NCI-H748 treated with DMSO at 0.1 percent for 48 hours (cell line): ENCODE measurements around the gene TSPAN4.

ENCODE experiments used
- DNase-seq: peaks from one replicate; lab custom pipeline; 2025; lab: John Stamatoyannopoulos, UW

The TSPAN4 gene

DNA sequence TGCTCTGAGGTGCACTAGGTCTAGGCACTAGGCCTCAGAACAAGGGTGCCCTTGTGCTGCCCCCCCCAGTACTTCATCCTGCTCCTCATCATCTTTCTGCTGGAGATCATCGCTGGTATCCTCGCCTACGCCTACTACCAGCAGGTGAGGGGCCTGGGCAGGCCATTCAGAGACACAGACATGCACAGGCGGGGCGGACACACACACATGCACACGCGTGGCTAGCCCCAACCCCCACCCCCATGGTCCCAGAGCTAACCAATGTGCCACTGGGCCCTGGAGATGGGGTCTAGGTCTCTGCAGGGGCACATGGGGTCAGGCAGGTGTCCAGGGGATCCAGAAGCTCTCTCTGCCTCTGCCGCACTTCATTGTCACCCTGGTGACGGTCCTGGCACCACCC is 6.0 kb upstream of the TSPAN4 start:
- DNase-seq = no peak

DNA sequence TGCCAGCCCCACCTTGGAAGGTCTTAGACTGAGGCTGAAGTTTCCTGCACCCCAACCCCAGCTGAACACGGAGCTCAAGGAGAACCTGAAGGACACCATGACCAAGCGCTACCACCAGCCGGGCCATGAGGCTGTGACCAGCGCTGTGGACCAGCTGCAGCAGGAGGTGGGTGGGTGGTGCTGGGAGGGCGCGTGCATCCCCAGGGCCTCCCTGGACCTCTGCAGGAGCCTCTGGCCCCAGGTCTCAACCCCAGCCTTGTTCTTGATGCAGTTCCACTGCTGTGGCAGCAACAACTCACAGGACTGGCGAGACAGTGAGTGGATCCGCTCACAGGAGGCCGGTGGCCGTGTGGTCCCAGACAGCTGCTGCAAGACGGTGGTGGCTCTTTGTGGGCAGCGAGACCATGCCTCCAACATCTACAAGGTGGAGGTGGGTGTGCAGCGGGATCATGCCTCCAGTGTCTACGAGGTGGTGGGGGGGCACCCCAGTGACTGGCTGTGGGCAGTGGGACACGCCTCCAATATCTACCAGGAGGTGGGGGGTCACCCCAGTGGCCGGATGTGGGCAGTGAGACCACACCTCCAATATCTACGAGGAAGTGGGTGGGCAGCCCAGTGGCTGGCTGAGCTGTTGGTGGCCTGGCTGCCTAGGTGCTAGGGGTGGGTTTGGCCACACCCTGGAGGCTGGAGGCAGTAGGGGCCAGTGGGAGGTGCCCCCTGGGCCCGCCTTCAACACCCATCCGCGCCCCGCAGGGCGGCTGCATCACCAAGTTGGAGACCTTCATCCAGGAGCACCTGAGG is 5.3 kb upstream of the TSPAN4 start:
- no peak for DNase-seq

DNA sequence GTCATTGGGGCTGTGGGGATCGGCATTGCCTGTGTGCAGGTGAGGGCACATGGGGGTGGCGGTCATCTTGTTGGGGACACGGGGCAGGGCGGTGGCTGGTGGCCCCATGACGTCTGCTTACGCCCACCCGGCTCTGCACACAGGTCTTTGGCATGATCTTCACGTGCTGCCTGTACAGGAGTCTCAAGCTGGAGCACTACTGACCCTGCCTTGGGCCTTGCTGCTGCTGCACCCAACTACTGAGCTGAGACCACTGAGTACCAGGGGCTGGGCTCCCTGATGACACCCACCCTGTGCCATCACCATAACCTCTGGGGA is 4.7 kb upstream of the TSPAN4 start:
- DNase-seq = no peak

DNA sequence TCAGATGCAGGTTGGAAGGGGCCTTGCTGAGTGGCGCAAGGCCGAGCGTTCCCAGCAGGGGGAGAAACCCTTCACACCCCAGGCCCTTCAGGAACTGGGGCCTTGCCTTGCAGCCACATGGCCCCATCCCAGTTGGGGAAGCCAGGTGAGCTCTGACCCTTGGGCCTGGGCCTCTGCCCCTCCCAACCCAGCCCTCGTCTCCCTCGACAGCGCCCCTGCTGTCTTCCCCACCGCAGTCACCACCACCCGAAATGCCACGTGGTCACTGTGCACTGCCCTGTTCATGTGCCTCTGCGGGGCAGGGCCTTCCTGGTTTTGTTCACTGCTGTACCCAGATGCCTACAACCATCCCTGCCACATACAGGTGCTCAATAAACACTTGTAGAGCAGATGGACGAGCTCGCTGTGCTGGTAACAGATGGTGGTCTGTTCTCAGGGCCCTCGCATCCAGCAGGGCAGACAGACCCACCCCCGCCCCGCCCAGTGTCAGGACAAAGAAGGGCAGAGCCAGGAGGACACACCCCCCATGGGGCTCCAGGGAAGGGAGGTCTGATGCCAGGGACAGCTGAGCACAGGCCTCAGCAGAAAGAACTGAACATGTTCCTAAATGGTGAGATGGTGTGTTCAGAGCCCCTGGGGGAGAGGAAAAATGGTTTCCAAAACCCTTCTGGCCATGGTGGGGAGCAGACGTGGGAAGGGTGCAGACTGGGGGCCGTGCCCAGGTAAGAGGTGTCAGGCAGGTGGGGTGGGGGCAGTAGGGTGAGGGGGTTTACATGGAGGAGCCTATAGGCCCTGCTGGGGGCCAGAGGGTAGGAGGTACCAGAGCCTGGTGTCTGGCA is 4.0 kb upstream of the TSPAN4 start:
- DNase-seq = no peak

DNA sequence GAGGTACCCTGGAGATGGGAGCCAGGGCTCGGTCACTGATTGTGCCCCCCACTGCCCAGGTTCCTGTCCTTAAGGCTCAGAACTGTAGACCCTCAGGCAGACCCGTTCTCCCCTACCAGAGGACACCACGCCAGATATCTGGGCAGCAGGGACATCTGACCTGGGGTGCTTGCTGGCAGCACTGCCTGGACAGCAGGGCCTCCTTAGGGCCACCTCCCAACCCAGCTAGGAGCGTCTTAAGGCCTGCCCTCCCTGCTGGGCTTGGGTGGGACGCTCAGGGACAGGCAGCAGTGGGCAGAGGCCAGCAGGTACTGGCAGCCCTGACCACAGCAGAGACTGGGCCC is 3.4 kb upstream of the TSPAN4 start:
- no peak for DNase-seq

DNA sequence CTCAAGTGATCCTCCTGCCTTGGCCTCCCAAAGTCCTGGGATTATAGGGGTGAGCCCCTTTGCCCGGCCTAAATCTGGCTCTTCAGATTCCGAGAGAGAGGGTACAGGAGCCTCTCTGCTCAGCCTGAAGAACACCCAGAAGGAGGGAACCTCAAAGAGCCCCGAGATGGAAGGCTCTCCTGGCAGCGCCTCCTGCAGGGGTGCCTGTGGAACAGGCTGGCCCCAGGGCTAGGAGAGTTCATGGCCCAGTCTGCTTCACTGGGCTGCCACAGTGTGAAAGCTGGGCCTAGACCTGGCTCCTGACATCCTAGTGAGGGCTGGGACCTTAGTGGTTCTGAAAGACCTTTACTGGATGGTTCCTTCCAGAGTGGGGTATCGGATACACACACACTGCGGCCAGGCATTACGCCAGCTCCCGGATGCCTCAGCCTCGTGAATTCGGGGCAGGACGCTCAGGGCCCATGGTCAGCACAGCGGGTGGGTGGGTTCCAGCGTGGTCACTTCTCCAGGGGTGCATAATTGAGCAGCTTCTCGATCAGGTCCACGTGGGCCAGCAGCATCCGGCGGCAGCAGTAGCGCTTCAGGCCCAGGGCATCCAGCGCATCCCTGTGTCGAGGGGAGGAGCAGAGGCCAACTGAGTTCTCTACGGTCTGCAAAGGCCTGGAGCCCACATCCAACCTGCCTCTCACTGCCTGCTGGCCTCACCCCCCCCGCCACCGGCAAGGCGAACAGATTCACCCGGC is 2.6 kb upstream of the TSPAN4 start:
- DNase-seq = no peak

DNA sequence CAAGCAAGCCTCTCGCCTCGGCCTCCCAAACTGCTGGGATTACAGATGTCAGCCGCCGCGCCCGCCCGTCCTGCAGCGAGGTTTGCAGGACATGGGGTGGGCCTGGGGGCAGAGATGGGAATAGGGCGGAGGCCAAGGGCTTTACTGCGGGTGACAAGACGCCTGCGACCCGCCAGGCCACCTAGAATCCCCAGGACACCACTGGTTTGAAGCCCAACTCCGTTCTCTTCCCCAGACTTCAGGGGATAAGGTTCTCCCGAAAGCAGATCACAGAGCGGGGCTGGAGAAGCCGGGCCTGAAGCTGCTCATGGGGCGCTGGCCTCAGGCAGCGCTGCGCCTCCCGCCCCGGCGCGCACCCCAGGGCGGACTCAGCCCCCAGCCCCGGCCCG is 677 bp upstream of the TSPAN4 start:
- DNase-seq = no peak

DNA sequence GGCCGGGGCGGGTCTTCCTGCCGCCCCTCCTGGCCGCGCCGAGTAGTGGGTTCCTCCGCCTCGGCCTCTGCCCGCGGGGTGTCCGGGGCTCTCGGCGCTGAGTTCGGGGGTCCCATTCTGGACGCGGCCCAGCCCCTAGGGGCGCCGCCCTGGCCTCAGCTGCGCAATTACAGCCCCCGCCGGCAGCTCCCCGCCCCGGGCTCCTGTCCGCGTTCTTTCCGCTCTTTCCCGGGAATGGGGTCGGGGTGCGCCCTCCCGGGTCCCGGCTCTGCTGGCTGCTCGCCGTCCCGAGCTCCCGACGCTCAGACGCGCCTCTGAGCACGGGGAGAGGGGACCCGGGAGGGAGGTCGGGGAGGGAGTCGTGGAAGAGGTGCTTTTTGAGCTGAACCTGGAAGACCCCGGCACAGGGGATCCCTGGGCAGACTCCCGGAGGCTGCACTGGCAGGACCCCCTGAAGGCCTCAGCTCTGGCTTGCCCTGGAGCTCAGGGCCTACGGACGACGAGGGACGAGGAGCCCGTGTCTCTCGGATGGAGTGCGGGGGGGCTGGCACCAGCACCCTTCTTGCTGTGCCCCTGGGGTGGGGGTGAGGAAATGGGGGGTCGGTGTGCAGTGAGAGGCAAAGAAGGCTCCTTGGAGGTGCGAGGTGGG is 558 bp downstream of the TSPAN4 start:
- DNase-seq = no peak

DNA sequence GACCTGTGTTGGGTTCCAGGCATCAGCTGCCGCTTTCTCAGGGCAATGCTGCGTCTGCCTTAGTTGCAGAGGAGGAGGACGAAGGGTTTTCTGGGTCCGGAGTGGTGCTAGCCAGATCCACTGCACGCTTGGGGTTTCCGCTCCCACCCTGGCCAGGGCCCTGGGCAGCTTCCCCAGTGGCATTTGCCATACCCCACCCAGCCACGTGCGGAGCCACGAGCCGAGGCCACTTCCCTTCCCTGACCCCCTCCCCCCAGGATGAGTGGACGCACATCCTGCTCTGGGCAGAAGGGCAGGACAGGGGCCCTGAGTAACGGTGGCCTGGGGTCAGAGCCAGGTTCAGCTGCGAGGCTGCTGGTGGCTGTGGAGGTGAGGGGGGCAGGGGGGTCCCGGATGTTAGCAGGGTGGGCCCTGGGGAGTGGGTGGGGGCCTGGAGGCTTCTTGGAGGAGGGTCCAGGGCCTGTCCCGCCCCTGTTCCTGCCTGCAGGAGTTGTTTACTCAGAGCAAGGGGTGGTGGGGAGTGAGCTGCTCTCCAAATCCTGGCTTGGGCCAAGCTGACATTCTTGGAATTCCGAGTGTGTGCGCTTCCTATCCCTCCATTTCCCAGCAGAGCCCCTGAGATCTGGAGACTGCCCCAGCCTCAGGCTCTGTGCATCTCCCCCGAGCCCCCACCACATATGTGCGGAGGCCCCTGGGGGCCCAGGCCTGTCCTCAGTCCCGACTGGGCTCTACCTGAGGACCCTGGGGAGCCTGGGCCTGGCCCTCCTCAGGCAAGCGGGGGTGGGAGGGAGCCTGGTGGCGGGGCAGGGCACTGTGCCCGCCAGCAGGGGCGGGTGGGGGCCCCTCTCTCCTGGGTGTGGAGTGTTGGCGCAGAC is 1.4 kb downstream of the TSPAN4 start:
- no peak for DNase-seq

DNA sequence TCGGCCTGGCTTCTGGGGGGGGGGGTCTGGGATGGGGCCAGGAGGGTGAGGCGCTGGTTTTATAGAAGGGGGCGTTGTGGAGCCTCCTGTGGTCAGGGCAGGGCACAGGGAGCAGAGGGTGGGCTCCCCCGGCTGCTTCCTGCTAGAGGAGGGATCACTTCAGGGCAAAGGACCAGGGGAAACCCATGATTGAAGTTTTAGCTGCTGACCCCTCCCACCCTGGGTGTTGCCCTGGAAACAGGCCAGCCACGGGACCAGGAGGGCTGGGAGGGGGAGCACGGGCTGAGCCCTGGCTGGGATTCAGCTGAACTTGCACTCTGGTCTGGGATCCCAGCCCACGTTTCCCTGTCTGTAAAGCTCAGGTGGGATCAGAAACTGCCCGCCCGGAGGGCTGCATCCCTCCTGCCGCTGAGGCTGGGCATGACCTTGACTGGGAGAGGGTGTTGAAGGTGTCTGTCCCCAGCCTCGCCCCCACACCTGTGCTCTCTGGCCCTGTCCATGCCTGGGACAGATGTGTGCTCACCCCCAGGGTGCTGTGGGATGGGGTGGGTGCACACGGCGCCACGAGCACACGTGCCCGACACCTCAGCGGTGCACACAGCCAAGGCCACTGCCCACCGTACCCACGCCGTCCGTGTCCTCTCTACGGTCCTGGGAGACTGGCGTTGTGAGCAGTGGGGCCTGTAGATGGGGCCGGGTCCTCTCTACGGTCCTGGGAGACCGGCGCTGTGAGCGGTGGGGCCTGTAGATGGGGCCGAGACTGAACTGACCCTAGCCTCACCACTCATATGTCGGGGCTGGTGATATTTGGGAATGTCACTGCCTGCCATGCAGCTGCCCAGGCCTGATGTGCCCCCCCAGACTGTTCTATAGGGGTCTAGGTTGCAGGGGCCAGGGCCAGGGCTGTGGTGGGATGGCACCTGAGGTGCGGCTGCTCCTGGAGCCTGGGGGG is 2.3 kb downstream of the TSPAN4 start:
- DNase-seq = no peak

DNA sequence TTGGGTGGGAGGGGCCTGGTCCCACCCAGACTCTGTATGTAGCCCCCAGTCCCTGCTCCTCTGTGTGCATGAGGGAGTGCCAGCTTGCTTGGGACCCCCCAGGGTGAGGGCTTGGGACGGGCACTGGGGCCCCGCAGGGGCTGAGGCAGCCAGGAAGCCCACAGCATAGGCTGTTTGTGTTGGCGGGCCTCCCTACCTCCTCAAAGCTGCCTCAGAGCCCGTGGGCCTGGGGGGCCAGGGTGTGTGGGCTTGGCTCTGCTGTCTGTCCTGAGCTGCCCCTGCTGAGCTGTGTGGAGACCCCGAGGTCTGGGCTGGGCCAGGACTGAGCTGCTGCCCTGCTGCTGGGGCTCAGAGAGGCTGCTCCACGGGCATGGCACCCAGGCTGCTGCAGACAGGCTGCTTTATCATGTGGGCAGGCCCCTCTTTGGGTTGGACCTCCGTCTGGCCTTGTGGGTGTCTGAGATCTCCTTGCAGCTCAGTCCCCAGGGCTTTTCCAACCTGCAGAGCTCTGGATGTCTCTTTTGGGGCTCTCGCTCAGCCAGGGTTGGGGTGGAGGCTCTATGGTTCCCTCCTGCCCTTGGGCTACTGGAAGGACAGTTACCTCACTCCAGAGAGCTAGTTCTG is 3.3 kb downstream of the TSPAN4 start:
- DNase-seq = no peak

DNA sequence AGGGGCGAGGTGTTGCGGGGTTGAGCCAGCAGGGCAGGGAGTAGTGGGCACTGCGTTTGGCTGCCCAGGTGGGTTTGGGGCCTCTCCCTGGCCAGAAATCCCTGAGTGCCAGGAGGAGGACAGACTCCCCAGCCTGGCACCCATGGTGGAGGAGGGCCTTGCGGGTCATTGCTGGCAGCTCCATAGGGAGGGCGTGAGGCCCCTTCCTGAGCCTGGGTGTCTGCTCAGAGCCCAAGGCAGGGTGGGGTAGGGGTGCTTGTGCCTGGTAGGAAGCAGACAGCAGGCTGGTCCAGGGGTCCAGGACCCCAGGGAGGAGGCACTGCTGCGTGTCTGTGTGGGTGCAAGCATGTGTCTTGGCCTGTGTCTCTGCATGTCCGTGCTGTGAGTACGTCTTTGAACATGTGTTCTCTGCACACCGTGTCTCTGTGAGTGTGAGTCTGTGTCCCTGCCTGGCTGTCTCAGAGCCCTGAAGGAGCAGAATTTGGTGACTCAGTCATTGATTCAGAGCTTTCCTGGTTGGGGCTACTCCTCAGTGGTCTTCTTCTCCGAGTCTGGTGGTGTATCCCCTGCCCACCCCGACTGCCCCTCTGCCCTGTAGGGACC is 3.9 kb downstream of the TSPAN4 start:
- no peak for DNase-seq

DNA sequence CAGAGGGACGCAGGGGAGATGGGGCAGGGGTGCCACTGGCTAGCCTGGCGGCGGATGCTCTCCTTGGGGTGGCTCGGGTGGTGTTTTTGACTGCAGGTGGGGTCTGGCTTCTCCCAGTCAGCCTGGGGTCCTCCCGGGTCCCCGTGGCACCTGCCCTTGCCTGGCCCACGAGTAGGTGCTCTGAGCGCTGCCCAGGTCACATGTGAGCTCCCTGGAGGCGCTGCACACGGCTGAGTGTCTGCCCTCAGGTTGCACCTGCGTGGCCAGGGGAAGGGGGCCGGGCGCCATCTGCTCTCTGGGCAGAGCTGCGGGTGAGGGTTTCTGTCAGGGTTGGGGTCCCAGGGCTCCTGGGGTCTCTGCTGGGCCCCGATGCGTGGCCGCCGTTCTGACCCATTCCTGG is 5.2 kb downstream of the TSPAN4 start:
- DNase-seq = no peak

DNA sequence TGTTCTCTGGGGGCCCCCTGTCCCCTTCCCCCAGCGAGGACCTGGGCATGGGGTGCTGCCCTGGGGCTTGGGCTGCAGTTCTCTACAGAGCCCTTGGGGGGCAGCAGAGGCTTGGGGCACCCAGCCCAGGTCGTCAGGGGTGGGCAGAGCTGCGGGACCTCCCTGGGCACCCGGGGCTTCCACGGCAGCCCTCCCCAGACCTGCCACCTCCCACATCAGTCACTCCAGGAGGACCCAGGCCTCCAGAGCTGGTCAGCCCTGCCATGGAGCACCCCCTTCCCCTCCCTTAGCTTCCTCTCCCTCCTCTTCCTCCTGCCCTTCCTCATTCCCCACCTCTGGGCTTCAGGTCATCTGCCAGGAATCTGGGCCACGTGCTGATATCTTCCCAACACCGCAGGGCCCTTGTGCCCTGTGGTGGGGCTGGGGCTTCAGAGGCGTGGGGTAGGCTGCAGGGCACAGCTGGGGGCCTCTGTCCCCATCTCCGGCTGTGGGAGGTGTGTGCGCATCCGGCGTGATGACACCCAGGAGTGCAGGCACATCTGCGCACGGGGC is 5.8 kb downstream of the TSPAN4 start:
- no peak for DNase-seq

DNA sequence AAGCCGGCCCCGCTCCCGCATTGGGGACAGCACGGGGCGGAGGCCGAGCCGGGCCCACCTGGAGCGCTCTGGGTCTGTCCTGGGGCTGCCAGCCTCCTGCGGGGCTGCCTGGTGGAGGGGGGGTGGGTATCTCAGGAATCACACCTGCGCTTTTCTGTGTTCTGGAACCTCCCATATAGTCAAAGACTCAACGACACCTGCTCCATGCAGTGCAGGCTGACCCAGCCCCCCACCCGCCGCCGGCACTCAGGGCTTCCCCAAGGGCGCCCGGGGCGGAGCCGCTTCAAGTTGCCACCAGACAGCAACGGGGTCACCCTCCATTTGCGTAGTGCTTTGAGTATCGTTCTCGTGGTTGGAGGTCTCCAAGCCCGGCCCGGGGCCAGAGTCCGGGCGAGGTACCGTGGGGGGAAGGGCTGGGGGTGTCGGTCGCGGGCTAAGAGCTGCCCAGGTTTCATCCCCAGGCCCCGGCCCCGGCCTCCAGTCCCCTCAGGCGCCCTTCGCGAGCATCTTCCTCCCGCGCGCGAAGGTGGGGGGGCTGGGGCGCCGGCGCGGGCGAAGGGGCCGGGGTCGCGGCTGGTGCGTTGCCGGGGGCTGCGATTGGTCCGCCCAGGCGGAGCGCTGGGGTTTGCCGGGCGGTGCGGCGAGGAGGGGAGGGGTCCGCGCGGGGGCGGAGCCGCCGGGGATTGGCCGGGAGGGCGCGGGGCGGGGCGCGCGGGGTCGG is 6.6 kb downstream of the TSPAN4 start:
- peak; percentile 33 for DNase-seq

DNA sequence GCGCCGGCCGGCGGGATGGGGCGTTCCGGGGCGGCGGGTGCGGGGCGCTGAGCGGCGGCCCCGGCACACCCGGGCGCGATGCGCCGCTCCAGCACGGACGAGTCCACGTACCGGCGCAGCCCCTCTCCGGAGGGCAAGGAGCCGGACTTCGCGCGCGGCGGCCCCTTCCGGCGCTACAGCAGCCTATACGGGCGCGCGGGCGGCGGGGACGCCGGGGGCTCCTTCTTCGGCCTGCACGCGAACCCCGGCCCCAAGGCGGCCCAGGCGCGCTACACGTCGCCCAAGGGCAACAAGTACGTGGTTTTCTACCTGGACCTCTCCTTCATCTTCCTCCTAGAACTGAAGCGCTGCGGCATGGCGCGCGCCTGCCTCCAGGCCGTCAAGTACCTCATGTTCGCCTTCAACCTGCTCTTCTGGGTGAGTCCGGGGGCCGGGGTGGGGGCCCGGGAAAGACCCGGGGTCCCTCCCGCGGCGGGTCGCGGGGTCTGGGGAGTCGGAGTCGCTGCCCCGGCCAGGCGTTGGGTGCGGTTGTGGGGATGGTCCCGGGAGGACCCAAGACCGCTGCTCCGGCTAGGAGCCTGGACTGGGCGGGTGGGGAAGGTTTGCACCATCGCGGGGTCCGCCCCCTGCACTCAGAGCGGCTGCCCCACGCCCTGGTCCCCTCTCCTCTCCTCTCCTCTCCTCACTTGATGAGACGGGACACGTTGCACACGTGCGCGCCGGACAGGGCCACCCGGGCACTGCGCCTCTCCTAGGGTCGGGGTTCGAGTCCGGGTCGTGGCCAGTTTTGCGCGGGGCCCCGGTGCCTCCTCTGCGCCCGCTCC is 7.5 kb downstream of the TSPAN4 start:
- no peak for DNase-seq
